ENCODE data around the gene SUPT20H.
"Not testable (repeated sequence)": the region's sequence is repeated elsewhere in the genome, so short reads cannot be mapped to it uniquely, and the experiment has no call there.

Gene SUPT20H

GRCh38 chr13:37069597-37070103 is 10.2 kb upstream of the SUPT20H start:
- DNase-seq (ENCODE audit: low read depth in 2 of 2) = no peak

- no peak for DNase-seq (ENCODE audit: low read depth in 2 of 2)
These were observed 9.5 kb upstream of the SUPT20H start for GRCh38 chr13:37068962-37069361.

- no peak for DNase-seq (ENCODE audit: low read depth in 2 of 2)
These were observed 8.4 kb upstream of the SUPT20H start for GRCh38 chr13:37067874-37068273.

- DNase-seq (ENCODE audit: low read depth in 2 of 2) = no peak
These were observed 6.5 kb upstream of the SUPT20H start for GRCh38 chr13:37065890-37066526.

GRCh38 chr13:37059848-37060192 is 332 bp upstream of the SUPT20H start:
- DNase-seq (ENCODE audit: low read depth in 2 of 2) = no peak

GRCh38 chr13:37056228-37056627 is 3.3 kb downstream of the SUPT20H start:
- DNase-seq (ENCODE audit: low read depth in 2 of 2) = not testable (repeated sequence)

GRCh38 chr13:37053111-37053510 is 6.4 kb downstream of the SUPT20H start:
- DNase-seq (ENCODE audit: low read depth in 2 of 2) = not testable (repeated sequence)

- DNase-seq (ENCODE audit: low read depth in 2 of 2) = no peak
These were observed 9.7 kb downstream of the SUPT20H start for GRCh38 chr13:37049810-37050209.

- no peak for DNase-seq (ENCODE audit: low read depth in 2 of 2)
These were observed 11.6 kb downstream of the SUPT20H start for GRCh38 chr13:37047846-37048245.

GRCh38 chr13:37047032-37047431 is 12.5 kb downstream of the SUPT20H start:
- no peak for DNase-seq (ENCODE audit: low read depth in 2 of 2)

- no peak for DNase-seq (ENCODE audit: low read depth in 2 of 2)
These were observed 13.4 kb downstream of the SUPT20H start for GRCh38 chr13:37046062-37046461.

- DNase-seq (ENCODE audit: low read depth in 2 of 2) = no peak
These were observed 18.7 kb downstream of the SUPT20H start for GRCh38 chr13:37040789-37041188.

- no peak for DNase-seq (ENCODE audit: low read depth in 2 of 2)
These were observed 19.6 kb downstream of the SUPT20H start for GRCh38 chr13:37039896-37040295.

GRCh38 chr13:37037241-37037640 is 22.2 kb downstream of the SUPT20H start:
- no peak for DNase-seq (ENCODE audit: low read depth in 2 of 2)

- DNase-seq (ENCODE audit: low read depth in 2 of 2) = no peak
These were observed 29.9 kb downstream of the SUPT20H start for GRCh38 chr13:37029617-37030016.

- no peak for DNase-seq (ENCODE audit: low read depth in 2 of 2)
These were observed 31.8 kb downstream of the SUPT20H start for GRCh38 chr13:37027639-37028038.

- no peak for DNase-seq (ENCODE audit: low read depth in 2 of 2)
These were observed 32.7 kb downstream of the SUPT20H start for GRCh38 chr13:37026771-37027170.

- no peak for DNase-seq (ENCODE audit: low read depth in 2 of 2)
These were observed 35.6 kb downstream of the SUPT20H start for GRCh38 chr13:37023871-37024270.

- no peak for DNase-seq (ENCODE audit: low read depth in 2 of 2)
These were observed 44.9 kb downstream of the SUPT20H start for GRCh38 chr13:37014609-37015008.

GRCh38 chr13:37011788-37012187 is 47.7 kb downstream of the SUPT20H start:
- no peak for DNase-seq (ENCODE audit: low read depth in 2 of 2)

GRCh38 chr13:37011002-37011401 is 48.5 kb downstream of the SUPT20H start:
- no peak for DNase-seq (ENCODE audit: low read depth in 2 of 2)

- no peak for DNase-seq (ENCODE audit: low read depth in 2 of 2)
These were observed 49.1 kb downstream of the SUPT20H start for GRCh38 chr13:37010424-37010823.

GRCh38 chr13:37009692-37010091 is 49.8 kb downstream of the SUPT20H start:
- DNase-seq (ENCODE audit: low read depth in 2 of 2) = no peak

GRCh38 chr13:37001921-37002250 is 57.6 kb downstream of the SUPT20H start:
- no peak for DNase-seq (ENCODE audit: low read depth in 2 of 2)
